HG03175 (cell line): ENCODE data around the gene NRAS.
"Not testable (repeated sequence)": the region's sequence is repeated elsewhere in the genome, so short reads cannot be mapped to it uniquely, and the experiment has no call there.

Experiments
- ATAC-seq: cut with Tn5 transposase; IDR thresholded peaks from one replicate; pipeline ENCODE4 v1.9.1; 2021; ENCODE audit warnings: mild to moderate bottlenecking, moderate library complexity; ENCODE audit not compliant: unreplicated experiment

The NRAS gene

GRCh38 chr1:114716304-114717170 lies at the start of gene NRAS:
Gene NRAS, minus strand, starts transcription at chr1:114716771. Its CDS starts 611 bp downstream, at chr1:114716160.
- ATAC-seq = peak; percentile 94

- ATAC-seq = no peak
Observed at GRCh38 chr1:114764689-114765088, 48.1 kb upstream of the NRAS start.

GRCh38 chr1:114758256-114758832 lies 41.8 kb upstream of the NRAS start:
- ATAC-seq = no peak

GRCh38 chr1:114757455-114758255 lies 41.1 kb upstream of the NRAS start, which contains the start of gene CSDE1:
Gene CSDE1, minus strand, starts transcription at chr1:114757984. Its CDS starts 18,094 bp downstream, at chr1:114739890.
- ATAC-seq = peak; percentile 85

- ATAC-seq = no peak
Observed at GRCh38 chr1:114756949-114757454, 40.4 kb upstream of the NRAS start.

GRCh38 chr1:114756009-114756892 lies 39.7 kb upstream of the NRAS start:
- ATAC-seq = peak; percentile 25

- ATAC-seq = no peak
Observed at GRCh38 chr1:114755006-114755931, 38.7 kb upstream of the NRAS start.

GRCh38 chr1:114753702-114754101 lies 37.1 kb upstream of the NRAS start:
- not testable (repeated sequence) for ATAC-seq

- no peak for ATAC-seq
Observed at GRCh38 chr1:114753143-114753542, 36.6 kb upstream of the NRAS start.

GRCh38 chr1:114750780-114751179 lies 34.2 kb upstream of the NRAS start:
- no peak for ATAC-seq

GRCh38 chr1:114749835-114750234 lies 33.3 kb upstream of the NRAS start:
- no peak for ATAC-seq

GRCh38 chr1:114746450-114747121 lies 30.0 kb upstream of the NRAS start:
- ATAC-seq = no peak

- ATAC-seq = no peak
Observed at GRCh38 chr1:114745291-114745690, 28.7 kb upstream of the NRAS start.

- ATAC-seq = no peak
Observed at GRCh38 chr1:114741963-114742746, 25.6 kb upstream of the NRAS start.

GRCh38 chr1:114740331-114740730 lies 23.8 kb upstream of the NRAS start:
- ATAC-seq = no peak

GRCh38 chr1:114737314-114737849 lies 20.8 kb upstream of the NRAS start:
- ATAC-seq = no peak

- no peak for ATAC-seq
Observed at GRCh38 chr1:114735479-114735878, 18.9 kb upstream of the NRAS start.

GRCh38 chr1:114729782-114730181 lies 13.2 kb upstream of the NRAS start:
- no peak for ATAC-seq
